Measurements from ENCODE around the gene KCNIP1. TPM values are rescaled to one million over a fixed set of nuclear protein-coding genes. Genes with fewer than 3 reads are reported as not detected.

The KCNIP1 gene
- total and polyA plus RNA-seq, 2 of the 13 experiments (the other 11 are each of a cell fraction or from before 2014, with no cell fraction given): not detected

DNA sequence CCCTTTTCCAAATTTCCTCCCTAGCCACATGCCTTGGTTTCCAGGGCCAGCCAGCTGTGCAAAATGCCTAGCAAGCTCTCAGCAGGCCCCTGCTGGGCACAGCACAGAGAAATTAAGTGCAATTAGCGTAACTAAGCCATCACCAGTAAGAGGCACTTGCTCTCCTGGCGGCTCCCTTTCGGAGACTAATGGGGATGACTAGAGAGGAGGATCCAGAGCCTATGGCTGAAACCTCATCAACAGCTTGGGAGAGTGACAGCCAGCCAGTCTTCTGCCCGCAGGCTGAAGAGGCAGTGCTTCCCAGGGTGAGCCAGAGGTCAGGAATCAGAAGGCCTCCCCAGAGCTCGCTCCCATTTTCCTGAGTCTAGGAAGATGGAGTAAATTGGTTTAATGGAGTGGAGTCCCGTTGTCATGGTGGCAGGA is 108.4 kb downstream of the KCNIP1 start:
- no peaks in the 10 kb centered on the region for H3K36me3 ChIP-seq (replicated peaks in 1 of 2; ENCODE audit: control insufficient read depth in 1 of 2, insufficient read depth in 2 of 2, low read length in 2 of 2)
- no peak overlapping the region for H2AFZ ChIP-seq (ENCODE audit: low read length)
- H3K9me3 ChIP-seq (ENCODE audit: low read length): no peaks in the 10 kb centered on the region
- H3K4me3 ChIP-seq (replicated peaks in 1 of 3; ENCODE audit: insufficient read depth in 1 of 3, low read depth in 2 of 3, low read length in 3 of 3): no peak overlapping the region
- no peaks in the 10 kb centered on the region for H3K4me1 ChIP-seq (ENCODE audit: insufficient read depth, low read length)
- POLR2A ChIA-PET: no interaction called here
- no peak overlapping the region for H3K9ac ChIP-seq (ENCODE audit: insufficient read depth, low read depth, low read length)
- no peaks in the 10 kb centered on the region for H4K20me1 ChIP-seq (ENCODE audit: insufficient read depth, low read length)
- peaks cover 0 to 16% of the 10 kb centered on the region in 2 experiments; a peak in 1 of 5 replicates for H3K27me3 ChIP-seq (ENCODE audit: control insufficient read depth in 1 of 2, insufficient read depth in 2 of 2, low read length in 2 of 2)
- no peak overlapping the region for H3K4me2 ChIP-seq (ENCODE audit: low read depth, low read length)
- FAIRE-seq (no peak), DNase-seq (ENCODE audit: low spot score) (no peak), ATAC-seq (no peak)
- no TSS peak for BruUV-seq (replicated peaks)
- 17% methylated on average over 2 of the region's 6 CpGs for WGBS (ENCODE audit: low lambda C conversion rate)
- intact Hi-C loops (cut with micrococcal nuclease; ENCODE audit: unreplicated experiment) (no loop called here), in situ Hi-C loops (cut with HindIII; ENCODE audit: extremely low pct_ligation_motif_present, low pct_unique_long_range_greater_than_20kb) (no loop called here)
- TF ChIP-seq, protein P1, sequence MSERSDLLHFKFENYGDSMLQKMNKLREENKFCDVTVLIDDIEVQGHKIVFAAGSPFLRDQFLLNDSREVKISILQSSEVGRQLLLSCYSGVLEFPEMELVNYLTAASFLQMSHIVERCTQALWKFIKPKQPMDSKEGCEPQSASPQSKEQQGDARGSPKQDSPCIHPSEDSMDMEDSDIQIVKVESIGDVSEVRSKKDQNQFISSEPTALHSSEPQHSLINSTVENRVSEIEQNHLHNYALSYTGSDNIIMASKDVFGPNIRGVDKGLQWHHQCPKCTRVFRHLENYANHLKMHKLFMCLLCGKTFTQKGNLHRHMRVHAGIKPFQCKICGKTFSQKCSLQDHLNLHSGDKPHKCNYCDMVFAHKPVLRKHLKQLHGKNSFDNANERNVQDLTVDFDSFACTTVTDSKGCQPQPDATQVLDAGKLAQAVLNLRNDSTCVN (CRISPR knock-in tag; IDR thresholded peaks at IDR 0.05; ENCODE audit: borderline replicate concordance): no peak
- TF ChIP-seq ZNF160 (CRISPR knock-in tag; IDR thresholded peaks at IDR 0.05) (no peak), NAIF1 (CRISPR knock-in tag; IDR thresholded peaks at IDR 0.05; ENCODE audit: borderline replicate concordance) (no peak), ZFP41 (CRISPR knock-in tag; IDR thresholded peaks at IDR 0.05; ENCODE audit: borderline replicate concordance) (no peak), SMARCE1 (IDR thresholded peaks at IDR 0.05; ENCODE audit: borderline replicate concordance) (no peak)
- TF ChIP-seq, protein P2, sequence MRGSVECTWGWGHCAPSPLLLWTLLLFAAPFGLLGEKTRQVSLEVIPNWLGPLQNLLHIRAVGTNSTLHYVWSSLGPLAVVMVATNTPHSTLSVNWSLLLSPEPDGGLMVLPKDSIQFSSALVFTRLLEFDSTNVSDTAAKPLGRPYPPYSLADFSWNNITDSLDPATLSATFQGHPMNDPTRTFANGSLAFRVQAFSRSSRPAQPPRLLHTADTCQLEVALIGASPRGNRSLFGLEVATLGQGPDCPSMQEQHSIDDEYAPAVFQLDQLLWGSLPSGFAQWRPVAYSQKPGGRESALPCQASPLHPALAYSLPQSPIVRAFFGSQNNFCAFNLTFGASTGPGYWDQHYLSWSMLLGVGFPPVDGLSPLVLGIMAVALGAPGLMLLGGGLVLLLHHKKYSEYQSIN (CRISPR knock-in tag; IDR thresholded peaks at IDR 0.05; ENCODE audit: borderline replicate concordance): no peak
- TF ChIP-seq, protein P3, sequence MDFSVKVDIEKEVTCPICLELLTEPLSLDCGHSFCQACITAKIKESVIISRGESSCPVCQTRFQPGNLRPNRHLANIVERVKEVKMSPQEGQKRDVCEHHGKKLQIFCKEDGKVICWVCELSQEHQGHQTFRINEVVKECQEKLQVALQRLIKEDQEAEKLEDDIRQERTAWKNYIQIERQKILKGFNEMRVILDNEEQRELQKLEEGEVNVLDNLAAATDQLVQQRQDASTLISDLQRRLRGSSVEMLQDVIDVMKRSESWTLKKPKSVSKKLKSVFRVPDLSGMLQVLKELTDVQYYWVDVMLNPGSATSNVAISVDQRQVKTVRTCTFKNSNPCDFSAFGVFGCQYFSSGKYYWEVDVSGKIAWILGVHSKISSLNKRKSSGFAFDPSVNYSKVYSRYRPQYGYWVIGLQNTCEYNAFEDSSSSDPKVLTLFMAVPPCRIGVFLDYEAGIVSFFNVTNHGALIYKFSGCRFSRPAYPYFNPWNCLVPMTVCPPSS (IDR thresholded peaks at IDR 0.05): no peak
- CTCF ChIA-PET (ENCODE audit: low intra/inter-chr PET ratio, low total read pairs): no interaction called here
- no peaks in the 10 kb centered on the region for H3K79me2 ChIP-seq (ENCODE audit: insufficient read depth, low read length)
- no peak overlapping the region for H3K27ac ChIP-seq (ENCODE audit: extremely low read length, insufficient read depth, low read length)

Data from HepG2 (cell line).